Measurements from ENCODE around the gene SAMD10. TPM values are rescaled to one million over a fixed set of nuclear protein-coding genes. Genes with fewer than 3 reads are reported as not detected.

SAMD10 gene
- total and polyA plus RNA-seq, 2 of the 8 experiments (the other 6 are each of a cell fraction or from before 2014, with no cell fraction given) = 3.0 to 5.2 TPM

- no peak overlapping the region for H4K5ac ChIP-seq (ENCODE audit: insufficient read length, low read depth, low read length)
- H3K4me3 ChIP-seq (ENCODE audit: extremely low read depth in 1 of 4, insufficient read depth in 2 of 4, low read depth in 3 of 4, low read length in 4 of 4) = peak overlapping the region; percentile 45 to 73 (median 56); a peak in 6 of 8 replicates
- peaks cover 40 to 43% of the 10 kb centered on the region in 2 experiments for H3K9me3 ChIP-seq (ENCODE audit: insufficient read depth in 2 of 2, low read depth in 1 of 2, low read length in 1 of 2)
- H2AFZ ChIP-seq (ENCODE audit: low read length) = no peak overlapping the region
- no peak overlapping the region for H3K18ac ChIP-seq (ENCODE audit: extremely low read depth, low read length)
- H3K4me2 ChIP-seq (ENCODE audit: insufficient read depth in 1 of 2, low read depth in 2 of 2, low read length in 2 of 2) = peak overlapping the region; percentile 75 to 76
- CTCF ChIA-PET (ENCODE audit: partially characterized antibody) = interaction anchor here (1.4 kb wide), 1 partner anchor 34 kb away, joined by 4 read pairs; no protein-coding TSS in a partner anchor
- DNase-seq (ENCODE audit: low read depth in 1 of 2, low spot score in 2 of 2) (no peak), FAIRE-seq (no peak)
- H3K56ac ChIP-seq (replicated peaks; ENCODE audit: insufficient read length, low read depth, low read length) = no peak overlapping the region
- H4K20me1 ChIP-seq (replicated peaks in 1 of 2; ENCODE audit: control insufficient read depth in 1 of 2, insufficient read depth in 2 of 2, low read length in 2 of 2) = peaks cover 0 to 8% of the 10 kb centered on the region in 2 experiments
- H2BK5ac ChIP-seq (ENCODE audit: low read depth, low read length) = no peak overlapping the region
- POLR2A ChIA-PET (ENCODE audit: partially characterized antibody) = interaction anchor here (0.6 to 2.6 kb wide), 5 partner anchors 9 to 47 kb away, joined by 4 to 11 read pairs (median 4); partner anchors contain the start of gene UCKL1
- H3K79me2 ChIP-seq (ENCODE audit: control insufficient read depth in 1 of 2, insufficient read depth in 2 of 2, low read length in 2 of 2) = no peaks in the 10 kb centered on the region; a peak in 1 of 4 replicates
- H2AK5ac ChIP-seq (ENCODE audit: low read depth, low read length) = no peak overlapping the region
- H3K4me1 ChIP-seq (replicated peaks in 1 of 4; ENCODE audit: control insufficient read depth in 3 of 4, insufficient read depth in 4 of 4, low read length in 3 of 4) = peaks cover 0 to 13% (median 5%) of the 10 kb centered on the region in 4 experiments; a peak in 6 of 7 replicates
- peaks cover 15 to 38% (median 30%) of the 10 kb centered on the region in 4 experiments for H3K36me3 ChIP-seq (ENCODE audit: control insufficient read depth in 2 of 4, insufficient read depth in 4 of 4, low read length in 3 of 4)
- H2BK20ac ChIP-seq (ENCODE audit: low read length) = no peak overlapping the region
- H2BK120ac ChIP-seq (replicated peaks; ENCODE audit: low read depth, low read length) = no peak overlapping the region
- H2BK15ac ChIP-seq (ENCODE audit: low read length) = no peak overlapping the region
- H3K79me1 ChIP-seq (ENCODE audit: low read depth, low read length) = peaks cover 4% of the 10 kb centered on the region
- peaks cover 12% of the 10 kb centered on the region; the same call in 1 of the 2 replicates for H3K23me2 ChIP-seq (ENCODE audit: low read depth, low read length)
- peaks cover 0 to 6% (median 2%) of the 10 kb centered on the region in 4 experiments; a peak in 2 of 7 replicates for H3K27me3 ChIP-seq (replicated peaks in 1 of 4; ENCODE audit: control insufficient read depth in 3 of 4, extremely low read depth in 1 of 4, insufficient read depth in 3 of 4, low read length in 3 of 4)
- H3K23ac ChIP-seq (ENCODE audit: insufficient read length) = no peak overlapping the region
- H4K8ac ChIP-seq (ENCODE audit: extremely low read depth, insufficient read depth, low read length) = 0 out of 2 replicates have a peak overlapping the region, but pooled peaks have one; percentile 28
- peak overlapping the region in 1 of 4 experiments; percentile 50; a peak in 1 of 7 replicates for H3K9ac ChIP-seq (replicated peaks in 1 of 4; ENCODE audit: extremely low read depth in 1 of 4, low read depth in 3 of 4, low read length in 3 of 4)
- no peak overlapping the region for H3K14ac ChIP-seq (ENCODE audit: insufficient read length)
- peak overlapping the region; percentile 81 for H3K4ac ChIP-seq (replicated peaks; ENCODE audit: insufficient read length, low read depth, low read length)
- H4K91ac ChIP-seq (replicated peaks; ENCODE audit: insufficient read length, low read length) = no peak overlapping the region
- no peak overlapping the region for H3K27ac ChIP-seq (ENCODE audit: low read depth, low read length)
- 93% methylated on average over 13 of the region's 14 CpGs; no CpG with 5 or more reads in 1 of the 2 experiments for WGBS, 2 experiments (ENCODE audit: extremely low coverage in 1 of 2, insufficient coverage in 1 of 2, insufficient read length in 1 of 2, insufficient replicate concordance in 2 of 2, low coverage in 1 of 2, low lambda C conversion rate in 2 of 2, missing lambda C conversion rate in 1 of 2)
- no peak overlapping the region for H2BK12ac ChIP-seq (ENCODE audit: low read depth, low read length)
- TF ChIP-seq MAFK (IDR thresholded peaks at IDR 0.05; ENCODE audit: low read depth, low read length) = no peak
- TF ChIP-seq CHD2 (IDR thresholded peaks at IDR 0.05; ENCODE audit: low read length) = no peak
- no peak for TF ChIP-seq CTBP2 (IDR thresholded peaks at IDR 0.05; ENCODE audit: borderline replicate concordance, insufficient read depth, insufficient read length, low read length)
- TF ChIP-seq, protein P1, sequence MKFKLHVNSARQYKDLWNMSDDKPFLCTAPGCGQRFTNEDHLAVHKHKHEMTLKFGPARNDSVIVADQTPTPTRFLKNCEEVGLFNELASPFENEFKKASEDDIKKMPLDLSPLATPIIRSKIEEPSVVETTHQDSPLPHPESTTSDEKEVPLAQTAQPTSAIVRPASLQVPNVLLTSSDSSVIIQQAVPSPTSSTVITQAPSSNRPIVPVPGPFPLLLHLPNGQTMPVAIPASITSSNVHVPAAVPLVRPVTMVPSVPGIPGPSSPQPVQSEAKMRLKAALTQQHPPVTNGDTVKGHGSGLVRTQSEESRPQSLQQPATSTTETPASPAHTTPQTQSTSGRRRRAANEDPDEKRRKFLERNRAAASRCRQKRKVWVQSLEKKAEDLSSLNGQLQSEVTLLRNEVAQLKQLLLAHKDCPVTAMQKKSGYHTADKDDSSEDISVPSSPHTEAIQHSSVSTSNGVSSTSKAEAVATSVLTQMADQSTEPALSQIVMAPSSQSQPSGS (IDR thresholded peaks at IDR 0.05; ENCODE audit: low read length) = no peak
- TF ChIP-seq TEAD4 (IDR thresholded peaks at IDR 0.05; ENCODE audit: low read depth, low read length) = no peak
- no peak for TF ChIP-seq SIN3A (conservative IDR thresholded peaks at IDR 0.05 in 1 of 2, IDR thresholded peaks at IDR 0.05 in 1 of 2; ENCODE audit: low read depth in 1 of 2, low read length in 2 of 2)
- no peak for TF ChIP-seq JUND (IDR thresholded peaks at IDR 0.05; ENCODE audit: low read length)
- TF ChIP-seq EZH2 (IDR thresholded peaks at IDR 0.05; ENCODE audit: low read depth, low read length, severe bottlenecking) = no peak
- no peak for TF ChIP-seq TAF1 (IDR thresholded peaks at IDR 0.05; ENCODE audit: low read depth, low read length)
- TF ChIP-seq SP4 (IDR thresholded peaks at IDR 0.05; ENCODE audit: low read length) = no peak
These were observed 11.1 kb downstream of the SAMD10 start for GRCh38 chr20:63968136-63968927.

All from H1 (cell line).